Globus pallidus (tissue), 1 donor: ENCODE data around the gene SERTAD1.

Source experiments
- DNase-seq: peaks from one replicate; pipeline ENCODE4 v3.0.0-alpha.2; 2015; ENCODE audit warnings: low spot score

Gene SERTAD1

GRCh38 chr19:40376286-40376862 is 49.4 kb downstream of the SERTAD1 start:
- DNase-seq, result no peak

GRCh38 chr19:40374084-40374483 is 51.7 kb downstream of the SERTAD1 start:
- DNase-seq, result no peak

- DNase-seq, result no peak
Measured at GRCh38 chr19:40371802-40372122, 54.0 kb downstream of the SERTAD1 start.
